Neural crest cell (in vitro differentiated cells): Measurements from ENCODE around the gene RTN4RL2. TPM values are rescaled to one million over a fixed set of nuclear protein-coding genes. Genes with fewer than 3 reads are reported as not detected.

Experiments
- DNase-seq: peaks from one replicate; pipeline ENCODE4 v3.0.0; 2021; ENCODE audit warnings: low read depth, mixed read lengths, low spot score
- H3K27ac Mint-ChIP-seq: one replicate; pipeline ENCODE4 v1.8.0; 2021; ENCODE audit warnings: mild to moderate bottlenecking, mixed read lengths; ENCODE audit not compliant: unreplicated experiment
- H3K27me3 Mint-ChIP-seq: 2 replicates; pipeline ENCODE4 v1.8.0; 2021; ENCODE audit warnings: low read depth, mild to moderate bottlenecking, mixed read lengths
- H3K36me3 Mint-ChIP-seq: 2 replicates; pipeline ENCODE4 v1.8.0; 2021; ENCODE audit warnings: low read depth, mild to moderate bottlenecking, mixed read lengths
- H3K4me1 Mint-ChIP-seq: 2 replicates; pipeline ENCODE4 v1.8.0; 2021; ENCODE audit warnings: mixed read lengths
- H3K4me3 Mint-ChIP-seq: one replicate; pipeline ENCODE4 v1.8.0; 2021; ENCODE audit warnings: mild to moderate bottlenecking, mixed read lengths
- H3K9me3 Mint-ChIP-seq: 2 replicates; pipeline ENCODE4 v1.8.0; 2021; ENCODE audit warnings: mixed read lengths
- total RNA-seq: library from RNA; stranded (reverse); gene quantifications from 2 replicates; pipeline ENCODE4 v1.2.1, GENCODE V29; 2021
- TF ChIP-seq, protein P1 (sequence below): fragments of 200-600 bp; sonication (generic); conservative IDR thresholded peaks from 2 replicates; pipeline ENCODE4 v1.5.0; 2021; ENCODE audit warnings: antibody characterized with exemption, mild to moderate bottlenecking

Gene RTN4RL2
- total RNA-seq, 1 donor from 2014 or later, result 2.4 TPM

DNA sequence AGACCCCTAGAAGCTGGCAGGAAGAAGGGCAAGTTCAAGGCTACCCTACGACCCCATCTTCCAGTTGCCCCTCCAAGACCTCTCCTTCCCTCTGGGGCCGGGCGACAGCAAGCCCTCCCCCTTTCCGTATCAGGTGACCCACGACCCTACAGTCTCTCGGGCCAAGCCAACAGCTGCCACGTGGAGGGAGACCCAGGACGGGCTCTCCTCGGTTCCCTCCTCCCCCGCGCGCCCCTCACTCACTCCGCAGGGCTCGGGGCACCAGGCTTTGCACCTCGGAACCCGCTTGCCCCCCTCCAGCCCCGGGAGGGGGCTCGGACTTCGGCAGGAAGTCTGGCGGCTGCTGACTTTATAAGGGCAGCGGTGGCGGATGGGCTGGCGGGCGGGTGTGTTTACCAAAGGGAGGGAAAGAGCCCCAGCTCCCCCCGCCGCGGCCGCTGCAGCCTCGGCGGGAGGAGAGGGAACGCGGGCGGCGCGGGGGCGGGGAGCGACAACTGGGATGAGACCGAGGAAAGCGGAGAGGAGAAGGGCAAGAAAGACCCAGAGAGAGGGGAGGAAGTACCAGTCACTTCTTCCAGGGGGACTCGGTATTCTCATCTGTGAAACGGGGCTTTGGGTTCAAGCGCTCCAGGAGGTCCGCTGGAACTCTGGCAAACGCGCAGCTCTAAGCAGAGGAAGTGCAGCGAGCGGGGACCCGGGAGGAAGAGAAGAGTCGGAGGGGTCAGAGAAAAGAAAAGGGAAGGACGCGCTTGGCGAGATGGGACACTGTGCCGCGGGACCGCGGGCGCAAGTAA is 54.4 kb downstream of the RTN4RL2 start:
- DNase-seq, result peak; percentile 15
- H3K4me1 Mint-ChIP-seq, result peaks cover 12% of the 10 kb centered on the region
- peak overlapping the region; percentile 92 for H3K4me3 Mint-ChIP-seq
- H3K9me3 Mint-ChIP-seq, result no peaks in the 10 kb centered on the region
- no peak overlapping the region for H3K27ac Mint-ChIP-seq
- no peaks in the 10 kb centered on the region for H3K36me3 Mint-ChIP-seq
- peaks cover 66% of the 10 kb centered on the region for H3K27me3 Mint-ChIP-seq
- TF ChIP-seq, protein P1, sequence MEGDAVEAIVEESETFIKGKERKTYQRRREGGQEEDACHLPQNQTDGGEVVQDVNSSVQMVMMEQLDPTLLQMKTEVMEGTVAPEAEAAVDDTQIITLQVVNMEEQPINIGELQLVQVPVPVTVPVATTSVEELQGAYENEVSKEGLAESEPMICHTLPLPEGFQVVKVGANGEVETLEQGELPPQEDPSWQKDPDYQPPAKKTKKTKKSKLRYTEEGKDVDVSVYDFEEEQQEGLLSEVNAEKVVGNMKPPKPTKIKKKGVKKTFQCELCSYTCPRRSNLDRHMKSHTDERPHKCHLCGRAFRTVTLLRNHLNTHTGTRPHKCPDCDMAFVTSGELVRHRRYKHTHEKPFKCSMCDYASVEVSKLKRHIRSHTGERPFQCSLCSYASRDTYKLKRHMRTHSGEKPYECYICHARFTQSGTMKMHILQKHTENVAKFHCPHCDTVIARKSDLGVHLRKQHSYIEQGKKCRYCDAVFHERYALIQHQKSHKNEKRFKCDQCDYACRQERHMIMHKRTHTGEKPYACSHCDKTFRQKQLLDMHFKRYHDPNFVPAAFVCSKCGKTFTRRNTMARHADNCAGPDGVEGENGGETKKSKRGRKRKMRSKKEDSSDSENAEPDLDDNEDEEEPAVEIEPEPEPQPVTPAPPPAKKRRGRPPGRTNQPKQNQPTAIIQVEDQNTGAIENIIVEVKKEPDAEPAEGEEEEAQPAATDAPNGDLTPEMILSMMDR, result no peak

- TF ChIP-seq, protein P1, result no peak
- Mint-ChIP-seq H3K4me3 (peak within 1 kb of the TSS; percentile 94), H3K36me3 (no peaks in the 10 kb centered on the region), H3K27ac (no peak within 1 kb of the TSS), H3K27me3 (peaks cover 66% of the 10 kb centered on the region), H3K4me1 (peaks cover 12% of the 10 kb centered on the region), H3K9me3 (no peaks in the 10 kb centered on the region)
- DNase-seq, result peak; percentile 33
Observed at GRCh38 chr11:57515332-57516060, 55.2 kb downstream of the RTN4RL2 start, which contains the start of gene SLC43A1. Gene SLC43A1, minus strand, starts transcription at chr11:57515702. Its CDS starts 1,591 bp downstream, at chr11:57514111.

- H3K4me1 Mint-ChIP-seq, result peaks cover 12% of the 10 kb centered on the region
- H3K4me3 Mint-ChIP-seq, result peak overlapping the region; percentile 94
- no peaks in the 10 kb centered on the region for H3K36me3 Mint-ChIP-seq
- peaks cover 66% of the 10 kb centered on the region for H3K27me3 Mint-ChIP-seq
- H3K9me3 Mint-ChIP-seq, result no peaks in the 10 kb centered on the region
- TF ChIP-seq, protein P1, result no peak
- DNase-seq, result no peak
- no peak overlapping the region for H3K27ac Mint-ChIP-seq
Observed at GRCh38 chr11:57516061-57516443, 55.7 kb downstream of the RTN4RL2 start.

DNA sequence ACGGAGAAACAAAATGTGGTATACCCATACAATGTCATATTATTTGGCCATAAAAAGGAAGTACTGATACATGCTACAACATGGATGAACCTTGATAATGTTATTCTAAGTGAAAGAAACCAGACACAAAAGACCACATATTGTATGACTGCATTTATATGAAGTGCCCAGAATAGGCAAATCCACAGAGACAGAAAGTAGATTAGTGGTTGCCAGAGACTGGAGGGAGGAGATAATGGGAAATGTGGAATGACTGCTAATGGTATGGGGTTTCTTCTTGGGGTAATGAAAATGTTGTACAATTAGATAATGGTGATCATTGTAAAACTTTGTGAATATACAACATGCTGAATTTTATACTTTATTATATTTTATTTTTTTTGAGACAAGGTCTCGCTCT is 60.8 kb downstream of the RTN4RL2 start:
- peak overlapping the region; percentile 5 for H3K4me3 Mint-ChIP-seq
- H3K27ac Mint-ChIP-seq, result no peak overlapping the region
- peaks cover 21% of the 10 kb centered on the region for H3K27me3 Mint-ChIP-seq
- TF ChIP-seq, protein P1, result no peak
- peaks cover 2% of the 10 kb centered on the region for H3K36me3 Mint-ChIP-seq
- H3K4me1 Mint-ChIP-seq, result peaks cover 2% of the 10 kb centered on the region
- DNase-seq, result no peak
- no peaks in the 10 kb centered on the region for H3K9me3 Mint-ChIP-seq

GRCh38 chr11:57523419-57523818 is 63.1 kb downstream of the RTN4RL2 start:
- peaks cover 7% of the 10 kb centered on the region for H3K36me3 Mint-ChIP-seq
- no peak overlapping the region for H3K27ac Mint-ChIP-seq
- H3K4me1 Mint-ChIP-seq, result peaks cover 6% of the 10 kb centered on the region
- H3K27me3 Mint-ChIP-seq, result peaks cover 4% of the 10 kb centered on the region
- DNase-seq, result no peak
- H3K9me3 Mint-ChIP-seq, result no peaks in the 10 kb centered on the region
- TF ChIP-seq, protein P1, result no peak
- H3K4me3 Mint-ChIP-seq, result no peak overlapping the region

Other genes starting within 250 kb of the RTN4RL2 start
- 3.0 and 3.9 TPM in 2 replicates for gene APLNR, start 223.3 kb upstream of the RTN4RL2 start, total RNA-seq
- gene TNKS1BP1, start 135.6 kb upstream of the RTN4RL2 start, total RNA-seq, result 105 and 114 TPM in 2 replicates
- gene SSRP1, start 124.6 kb upstream of the RTN4RL2 start, total RNA-seq, result 280 TPM in 2 replicates
- 14.3 and 15.5 TPM in 2 replicates for gene P2RX3, start 122.2 kb upstream of the RTN4RL2 start, total RNA-seq
- not detected in 2 replicates for gene PRG3, start 79.4 kb upstream of the RTN4RL2 start, total RNA-seq
- 0.23 TPM in 1 of 2 replicates, not detected in the other for gene PRG2, start 69.9 kb upstream of the RTN4RL2 start, total RNA-seq
- gene SLC43A3, start 33.4 kb upstream of the RTN4RL2 start, total RNA-seq, result 52.9 and 53.7 TPM in 2 replicates
- 4.5 and 4.7 TPM in 2 replicates for gene SLC43A1, start 55.2 kb downstream of the RTN4RL2 start, total RNA-seq
- 103 and 108 TPM in 2 replicates for gene TIMM10, start 70.2 kb downstream of the RTN4RL2 start, total RNA-seq
- gene SMTNL1, start 77.1 kb downstream of the RTN4RL2 start, total RNA-seq, result not detected in 2 replicates
- 66.0 and 68.7 TPM in 2 replicates for gene UBE2L6, start 107.1 kb downstream of the RTN4RL2 start, total RNA-seq
- gene SERPING1, start 137.2 kb downstream of the RTN4RL2 start, total RNA-seq, result 28.0 and 31.7 TPM in 2 replicates
- 0.37 and 0.55 TPM in 2 replicates for gene YPEL4, start 189.4 kb downstream of the RTN4RL2 start, total RNA-seq
- 23.8 and 25.7 TPM in 2 replicates for gene CLP1, start 197.2 kb downstream of the RTN4RL2 start, total RNA-seq
- 42.7 and 50.1 TPM in 2 replicates for gene ZDHHC5, start 207.6 kb downstream of the RTN4RL2 start, total RNA-seq